ENCODE data around the gene THRB.

DNA sequence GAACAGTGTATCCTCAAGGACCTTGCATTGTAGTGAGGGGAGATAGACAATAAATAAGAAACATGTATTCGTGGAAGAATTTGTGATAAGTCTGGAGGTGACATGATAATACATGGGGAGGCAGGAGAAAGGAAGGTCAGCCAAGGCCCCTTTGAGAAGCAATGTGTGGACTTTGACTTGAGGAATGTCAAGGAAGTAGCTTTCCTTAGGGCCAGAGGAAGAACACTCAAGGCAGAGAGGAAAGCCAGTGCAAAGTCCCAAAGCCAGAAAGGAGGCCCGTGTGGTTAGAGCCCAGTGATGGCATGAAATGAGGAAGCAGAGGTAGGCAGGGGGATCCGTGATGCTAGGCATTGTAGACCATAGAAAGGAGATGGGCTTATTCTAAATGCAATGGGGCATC lies 357.3 kb downstream of the THRB start:
- TF ChIP-seq, protein P1, sequence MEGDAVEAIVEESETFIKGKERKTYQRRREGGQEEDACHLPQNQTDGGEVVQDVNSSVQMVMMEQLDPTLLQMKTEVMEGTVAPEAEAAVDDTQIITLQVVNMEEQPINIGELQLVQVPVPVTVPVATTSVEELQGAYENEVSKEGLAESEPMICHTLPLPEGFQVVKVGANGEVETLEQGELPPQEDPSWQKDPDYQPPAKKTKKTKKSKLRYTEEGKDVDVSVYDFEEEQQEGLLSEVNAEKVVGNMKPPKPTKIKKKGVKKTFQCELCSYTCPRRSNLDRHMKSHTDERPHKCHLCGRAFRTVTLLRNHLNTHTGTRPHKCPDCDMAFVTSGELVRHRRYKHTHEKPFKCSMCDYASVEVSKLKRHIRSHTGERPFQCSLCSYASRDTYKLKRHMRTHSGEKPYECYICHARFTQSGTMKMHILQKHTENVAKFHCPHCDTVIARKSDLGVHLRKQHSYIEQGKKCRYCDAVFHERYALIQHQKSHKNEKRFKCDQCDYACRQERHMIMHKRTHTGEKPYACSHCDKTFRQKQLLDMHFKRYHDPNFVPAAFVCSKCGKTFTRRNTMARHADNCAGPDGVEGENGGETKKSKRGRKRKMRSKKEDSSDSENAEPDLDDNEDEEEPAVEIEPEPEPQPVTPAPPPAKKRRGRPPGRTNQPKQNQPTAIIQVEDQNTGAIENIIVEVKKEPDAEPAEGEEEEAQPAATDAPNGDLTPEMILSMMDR (IDR thresholded peaks at IDR 0.05): no peak
- no peak for TF ChIP-seq POLR2A (IDR thresholded peaks at IDR 0.05)
- TF ChIP-seq EP300 (IDR thresholded peaks at IDR 0.05): no peak
